Activated CD4-positive, alpha-beta T cell treated with anti-CD3 and anti-CD28 coated beads, Interleukin-2, amount 50 U/mL, for 24 hours (primary cell): ENCODE results near the gene MRPS7.

Source experiments
- DNase-seq, 2 donors: peaks; one replicate each; pipeline ENCODE4 v3.0.0-alpha.2; 2020; ENCODE audit warnings: low read depth in 1 of 2, low spot score in 1 of 2

MRPS7 gene

DNA sequence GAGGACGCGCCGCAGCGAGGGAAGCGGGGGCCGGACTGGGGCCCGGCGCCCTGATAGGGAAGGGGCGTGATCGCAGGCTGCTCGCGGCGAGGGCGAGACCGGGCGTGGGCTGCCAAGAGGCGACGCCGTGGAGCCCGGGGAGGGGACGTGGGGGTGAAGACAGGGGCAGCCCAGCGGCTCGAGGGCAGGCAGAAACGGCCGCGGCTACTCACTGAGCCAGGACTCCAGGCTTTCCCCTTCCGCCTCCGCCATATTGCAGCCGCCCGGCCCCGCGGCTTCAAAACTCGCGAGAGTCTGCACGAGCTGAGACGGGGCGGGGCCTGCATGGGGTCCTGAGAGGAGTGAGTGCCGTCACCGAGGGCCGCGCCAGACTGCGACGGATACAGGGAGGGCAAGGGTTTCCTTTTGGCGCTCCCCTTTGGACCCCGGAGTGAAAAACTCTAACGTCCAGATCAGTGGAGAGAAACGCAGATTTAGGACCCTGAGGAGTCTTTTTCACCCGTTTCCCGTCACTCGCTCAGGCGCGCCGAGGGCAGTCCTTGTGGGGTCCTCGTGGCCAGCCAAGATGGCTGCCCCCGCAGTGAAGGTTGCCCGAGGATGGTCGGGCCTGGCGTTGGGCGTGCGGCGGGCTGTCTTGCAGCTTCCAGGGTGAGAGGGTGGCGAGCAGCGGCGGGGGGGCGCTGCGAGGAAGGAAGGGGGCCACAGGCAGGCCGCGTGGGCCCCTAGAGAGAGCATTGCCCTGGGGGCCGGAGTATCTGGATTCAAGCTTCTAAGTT, at the start of gene MRPS7, which contains the start of gene GGA3:
Gene MRPS7, plus strand, starts transcription at position 544 of the 776 bp plus-strand sequence. Its CDS starts 22 bp downstream, at position 566.
Gene GGA3, minus strand, starts transcription at position 271 of the 776 bp plus-strand sequence. Its CDS starts 19 bp downstream, at position 252.
- DNase-seq: peak; percentile 90 to 96

DNA sequence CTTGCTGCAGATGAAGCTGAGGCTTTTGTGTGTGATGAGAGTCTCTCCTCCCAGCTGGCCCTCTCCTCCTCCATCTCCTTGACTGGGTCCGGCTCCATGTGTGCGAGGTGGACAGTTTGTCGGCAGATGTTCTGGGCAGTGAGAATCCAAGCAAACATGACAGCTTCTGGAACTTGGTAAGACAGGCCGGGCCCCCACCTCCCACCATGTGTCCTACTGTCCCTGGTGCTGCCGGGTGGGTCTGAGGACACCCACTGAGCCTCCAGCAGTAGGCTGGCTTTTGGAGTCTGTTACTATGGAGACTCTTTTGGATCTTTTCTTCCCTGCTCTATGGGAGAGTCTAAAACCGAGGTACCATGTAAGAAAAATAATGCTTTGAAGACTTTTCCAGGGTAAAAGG, 43.5 kb upstream of the MRPS7 start:
- DNase-seq: no peak

DNA sequence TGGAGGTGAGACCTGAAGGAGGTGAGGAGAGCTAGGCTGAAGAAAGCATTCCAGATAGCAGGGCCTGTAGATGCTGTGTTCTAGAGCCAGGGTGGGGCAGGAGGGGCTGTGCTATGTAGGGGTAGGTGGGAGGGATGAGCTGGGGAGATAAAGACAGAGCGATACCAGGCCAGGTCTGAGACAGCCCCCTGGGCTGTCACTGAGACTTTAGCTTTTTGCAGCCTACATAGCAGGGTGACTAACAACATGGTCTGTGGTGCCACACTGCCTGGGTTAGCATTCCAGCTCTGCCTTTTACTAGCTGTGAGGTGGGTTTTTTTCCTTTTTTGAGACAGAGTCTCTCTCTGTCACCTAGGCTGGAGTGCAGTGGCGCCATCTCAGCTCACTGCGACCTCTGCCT, 41.9 kb upstream of the MRPS7 start:
- DNase-seq: no peak

DNA sequence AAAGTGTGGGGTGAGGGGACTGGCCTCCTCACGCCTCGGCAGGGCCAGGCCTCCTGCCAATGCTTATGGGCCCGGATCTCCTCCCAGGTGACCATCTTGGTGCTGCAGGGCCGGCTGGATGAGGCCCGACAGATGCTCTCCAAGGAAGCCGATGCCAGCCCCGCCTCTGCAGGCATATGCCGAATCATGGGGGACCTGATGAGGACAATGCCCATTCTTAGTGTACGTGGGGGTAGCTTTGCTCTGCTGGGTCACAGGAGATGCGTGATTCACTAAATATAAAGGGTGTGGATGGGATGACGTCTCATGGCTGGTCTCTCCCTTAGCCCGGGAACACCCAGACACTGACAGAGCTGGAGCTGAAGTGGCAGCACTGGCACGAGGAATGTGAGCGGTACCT, 36.7 kb upstream of the MRPS7 start:
- DNase-seq: no peak

DNA sequence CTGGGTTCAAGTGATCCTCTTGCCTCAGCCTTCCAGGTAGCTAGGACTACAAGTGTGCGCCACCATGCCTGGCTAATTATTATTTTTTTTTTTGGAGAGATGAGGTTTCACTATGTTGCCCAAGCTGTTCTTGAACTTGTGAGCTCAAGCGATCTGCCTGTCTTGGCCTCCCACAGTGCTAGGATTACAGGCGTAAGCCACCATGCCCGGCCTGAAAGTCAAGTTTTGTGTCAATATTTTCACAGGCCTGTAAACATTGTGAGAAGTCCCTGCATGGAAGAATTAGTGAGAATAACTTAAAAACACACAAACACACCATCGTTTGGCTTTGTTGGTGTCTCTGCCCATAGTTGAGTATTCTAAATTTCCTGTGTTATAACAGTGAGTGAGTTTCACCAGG, 34.0 kb upstream of the MRPS7 start:
- no peak for DNase-seq

DNA sequence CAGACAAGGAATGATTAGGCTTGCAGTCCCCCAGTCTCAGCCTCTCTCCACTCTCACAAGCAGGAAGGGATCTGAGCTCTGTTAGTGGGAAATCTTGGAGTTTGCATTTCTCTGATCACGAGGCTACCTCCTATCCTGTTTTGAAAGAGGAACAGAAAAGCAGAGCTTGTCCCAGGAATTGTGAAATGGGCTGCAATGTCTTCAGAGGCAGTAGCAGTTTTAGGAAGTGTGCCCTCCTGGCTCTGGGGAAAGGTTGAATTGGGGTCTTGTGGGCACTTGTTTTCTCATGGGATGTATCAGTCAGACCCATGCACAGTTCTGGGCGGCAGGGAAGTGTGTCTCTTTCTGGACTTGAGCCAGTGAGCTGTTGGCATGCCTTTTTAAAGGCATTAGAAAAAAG, 33.4 kb upstream of the MRPS7 start:
- DNase-seq: no peak

DNA sequence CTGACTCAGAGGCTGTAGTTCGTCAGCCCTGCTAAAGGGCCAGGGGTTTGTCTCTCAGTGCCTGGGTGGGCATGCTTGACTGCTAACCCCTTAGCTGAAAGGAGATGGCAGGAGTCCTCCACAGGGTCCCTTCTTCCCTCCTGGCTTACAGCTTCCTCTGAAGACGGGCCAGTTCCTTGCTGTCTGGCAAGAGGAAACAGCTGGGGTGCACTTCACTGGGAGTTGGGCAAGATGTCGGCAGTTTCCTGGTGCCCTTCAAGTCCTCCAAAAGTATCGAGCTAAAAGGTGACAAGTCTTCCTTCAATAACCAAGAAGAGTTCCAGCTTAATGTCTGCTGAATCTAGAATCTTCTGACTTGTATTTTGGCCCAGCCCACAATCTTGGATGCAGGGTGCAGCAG, 32.8 kb upstream of the MRPS7 start:
- no peak for DNase-seq

DNA sequence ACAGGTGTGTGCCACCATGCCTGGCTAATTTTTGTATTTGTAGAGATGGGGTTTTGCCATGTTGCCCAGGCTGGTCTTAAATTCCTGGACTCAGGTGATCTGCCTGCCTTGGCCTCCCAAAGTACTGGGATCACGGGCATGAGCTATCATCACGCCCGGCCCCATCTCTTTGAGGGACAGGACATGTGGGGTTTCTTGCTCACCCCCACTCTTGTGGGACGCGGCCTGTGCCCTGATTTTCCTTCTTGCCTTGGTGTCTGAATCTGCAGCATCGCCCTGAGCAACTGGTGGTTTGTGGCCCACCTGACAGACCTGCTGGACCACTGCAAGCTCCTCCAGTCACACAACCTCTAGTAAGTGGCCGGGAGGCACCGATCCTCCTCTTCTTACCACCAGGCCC, 30.6 kb upstream of the MRPS7 start:
- no peak for DNase-seq

DNA sequence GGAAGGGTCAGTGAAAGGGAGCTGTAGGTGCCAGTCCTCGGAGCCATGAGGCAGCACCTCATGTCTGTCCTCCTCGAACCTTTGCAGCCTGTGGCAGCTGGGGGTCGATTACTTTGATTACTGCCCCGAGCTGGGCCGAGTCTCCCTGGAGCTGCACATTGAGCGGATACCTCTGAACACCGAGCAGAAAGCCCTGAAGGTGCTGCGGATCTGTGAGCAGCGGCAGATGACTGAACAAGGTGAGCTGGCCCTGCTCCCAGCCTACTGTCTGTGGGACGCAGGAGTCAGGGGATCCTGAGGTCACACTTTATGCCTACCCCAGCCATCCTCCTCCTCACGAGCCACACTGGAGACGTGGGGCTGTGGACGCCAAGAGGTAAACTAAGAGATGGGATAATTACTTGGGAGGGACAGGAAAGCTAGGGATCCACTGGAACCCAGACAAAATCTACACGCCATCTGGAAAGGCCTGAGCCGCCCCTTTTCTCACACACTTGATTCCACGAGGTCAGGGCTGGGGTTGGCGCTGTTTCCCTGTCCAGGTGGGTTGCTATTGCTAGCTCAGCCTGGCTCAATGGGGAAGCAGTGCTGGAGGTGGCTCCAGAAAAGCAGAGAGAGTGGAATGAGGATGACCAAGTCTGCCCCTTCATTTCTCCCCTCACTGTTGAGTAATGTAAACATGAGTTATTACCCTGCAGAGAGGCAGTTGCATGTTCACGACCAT, 29.8 kb upstream of the MRPS7 start:
- no peak for DNase-seq

DNA sequence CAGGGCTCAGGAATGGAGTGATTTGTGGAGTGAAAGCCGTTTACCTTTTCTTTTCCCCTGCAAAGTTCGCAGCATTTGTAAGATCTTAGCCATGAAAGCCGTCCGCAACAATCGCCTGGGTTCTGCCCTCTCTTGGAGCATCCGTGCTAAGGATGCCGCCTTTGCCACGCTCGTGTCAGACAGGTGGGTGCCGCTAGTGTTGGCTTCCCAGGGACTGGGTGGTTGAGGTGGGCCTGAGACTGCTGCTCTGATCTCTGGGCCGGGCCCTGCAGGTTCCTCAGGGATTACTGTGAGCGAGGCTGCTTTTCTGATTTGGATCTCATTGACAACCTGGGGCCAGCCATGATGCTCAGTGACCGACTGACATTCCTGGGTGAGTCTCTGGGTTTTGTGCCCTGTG, 28.9 kb upstream of the MRPS7 start:
- DNase-seq: no peak

DNA sequence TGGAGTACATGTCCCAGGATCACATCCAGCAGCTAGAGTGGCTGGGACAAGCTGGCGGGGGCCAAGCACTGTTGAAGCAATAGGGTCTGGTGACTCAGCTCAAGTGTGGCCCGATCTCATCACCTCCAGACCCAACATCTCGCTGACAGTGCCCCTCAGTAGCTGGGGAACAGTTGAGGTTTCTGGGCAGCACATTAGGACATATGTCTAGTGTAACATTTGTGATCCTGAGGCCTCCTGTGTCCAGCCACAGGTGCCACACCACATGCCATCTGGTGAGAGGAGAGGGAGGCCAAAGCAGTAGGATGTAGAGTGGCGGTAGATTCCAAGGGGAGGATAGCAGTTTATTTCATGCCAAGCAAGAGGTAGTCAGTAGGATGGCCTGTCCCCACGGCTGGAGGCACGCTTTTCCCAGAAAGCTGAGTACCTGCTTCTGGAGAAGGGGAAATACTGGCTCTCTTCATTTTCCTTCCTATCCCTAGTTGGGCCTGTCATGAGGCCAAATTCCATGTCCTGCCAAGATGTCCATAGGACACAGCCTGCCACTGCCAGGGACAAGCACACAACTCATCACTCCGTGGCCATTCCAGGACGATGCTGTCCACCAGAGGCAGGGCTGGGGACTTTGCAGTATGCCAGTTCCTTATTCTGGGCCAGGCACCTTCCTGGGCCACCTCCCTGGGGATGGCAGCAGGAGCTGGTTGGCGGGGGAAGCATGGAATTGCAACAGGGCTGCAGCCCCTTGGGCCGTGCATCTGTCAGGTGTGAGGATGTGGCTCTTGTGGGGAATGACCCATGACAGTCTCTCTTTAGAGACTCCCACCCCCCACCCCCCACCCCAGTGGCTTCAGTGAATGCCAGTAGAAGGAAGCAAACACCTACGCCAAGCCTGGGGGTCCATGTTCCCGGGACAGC, 24.3 kb upstream of the MRPS7 start:
- no peak for DNase-seq

DNA sequence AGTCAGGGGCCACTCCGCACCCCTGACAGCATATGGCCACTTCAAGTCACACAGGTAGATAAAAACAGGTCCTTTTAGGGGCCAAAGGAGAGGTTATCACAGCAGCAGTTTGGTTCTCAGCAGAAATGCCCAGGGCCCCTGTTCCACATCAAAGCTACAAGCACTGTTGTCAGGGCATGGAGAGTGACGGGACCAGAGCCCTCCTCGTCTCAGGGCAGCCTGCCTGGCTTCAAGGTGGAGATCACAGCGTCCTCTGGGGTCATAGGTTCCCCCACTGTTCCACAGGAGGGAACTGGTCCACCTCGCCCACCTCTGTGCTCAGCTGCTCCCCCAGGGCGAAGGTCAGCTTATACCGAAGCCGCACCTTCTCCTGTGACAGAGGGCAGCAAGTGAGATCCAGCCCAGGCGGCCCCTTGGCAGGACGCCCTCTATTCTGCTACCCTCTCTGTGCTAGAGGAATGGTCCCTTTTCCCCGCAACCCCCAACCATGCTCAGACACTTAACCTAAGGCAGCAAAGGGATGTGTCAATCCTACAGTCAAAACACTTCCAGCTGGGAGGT, 23.6 kb upstream of the MRPS7 start:
- no peak for DNase-seq

DNA sequence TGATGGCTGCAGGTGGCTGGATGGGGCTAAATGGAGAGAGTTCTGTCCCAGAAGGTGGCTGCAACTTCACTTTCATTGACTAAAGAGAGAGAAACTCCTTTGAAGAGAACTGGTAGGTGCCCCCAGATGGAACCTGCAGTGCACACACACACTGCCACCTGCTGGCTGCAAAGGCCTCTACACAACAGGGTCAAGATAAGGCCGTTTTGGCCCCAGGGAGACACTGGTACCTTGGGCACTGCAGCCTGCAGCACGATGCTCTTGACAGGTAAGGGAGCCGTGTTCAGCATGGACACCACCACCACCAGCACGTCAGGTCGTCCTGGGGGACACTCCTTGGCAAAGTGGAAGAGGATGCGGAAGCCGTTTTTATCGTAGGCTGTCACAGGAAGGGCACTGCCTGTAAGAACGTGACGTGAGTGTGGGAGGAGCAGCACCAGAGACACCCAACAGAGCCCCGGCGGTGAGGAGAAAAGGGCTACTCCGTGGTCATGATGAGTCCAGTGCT, 22.9 kb upstream of the MRPS7 start:
- DNase-seq: peak; percentile 41 to 53

DNA sequence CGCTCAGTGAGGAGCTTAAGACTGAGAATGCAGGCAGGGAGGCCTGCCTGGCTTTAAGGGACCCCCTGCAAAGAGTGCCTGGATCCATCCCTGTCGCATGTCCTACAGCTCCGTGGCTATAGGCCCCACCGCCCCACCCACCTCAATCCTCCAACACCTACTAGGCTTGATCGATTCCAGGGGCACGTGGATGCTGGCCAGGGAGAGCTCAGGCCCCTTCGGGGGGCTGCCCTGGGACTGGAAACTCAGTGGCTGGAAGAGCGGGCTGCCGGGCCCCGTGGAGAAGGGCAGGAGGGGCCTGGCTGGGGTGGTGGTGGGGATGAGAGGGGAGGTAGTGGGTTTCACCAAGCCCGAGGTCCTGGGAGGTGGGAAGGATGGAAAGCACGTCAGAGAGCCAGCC, 22.5 kb upstream of the MRPS7 start:
- DNase-seq: no peak

DNA sequence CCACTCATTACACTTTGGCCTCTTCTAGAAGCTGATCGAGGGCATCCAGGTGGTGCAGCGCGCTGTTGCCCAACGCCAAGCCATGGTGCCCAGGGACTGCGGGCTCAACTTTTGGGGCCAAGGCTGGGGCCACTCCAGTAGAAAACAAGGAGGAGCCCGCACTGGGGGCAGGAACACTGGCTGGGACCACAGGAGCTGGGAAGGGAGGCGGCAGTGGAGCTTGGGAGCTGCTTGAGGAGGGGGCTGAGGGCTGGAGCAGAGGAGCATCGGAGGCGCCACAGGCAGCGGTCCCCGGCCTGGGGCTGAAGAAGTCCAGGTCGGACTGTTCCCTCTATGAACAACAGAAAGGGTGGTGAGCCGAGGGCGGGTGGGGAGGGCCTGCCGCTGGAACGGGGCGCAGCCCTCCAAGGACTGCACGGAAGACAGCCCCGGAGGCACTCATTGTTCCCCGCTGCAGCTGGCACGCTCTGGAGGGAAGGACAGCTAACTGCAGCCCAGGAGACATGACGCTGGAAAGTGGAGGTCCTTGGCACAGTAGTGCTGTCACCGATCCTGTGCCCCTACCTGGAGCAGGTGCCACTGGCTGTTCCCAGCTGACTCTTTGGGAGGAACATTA, 21.8 kb upstream of the MRPS7 start:
- no peak for DNase-seq

DNA sequence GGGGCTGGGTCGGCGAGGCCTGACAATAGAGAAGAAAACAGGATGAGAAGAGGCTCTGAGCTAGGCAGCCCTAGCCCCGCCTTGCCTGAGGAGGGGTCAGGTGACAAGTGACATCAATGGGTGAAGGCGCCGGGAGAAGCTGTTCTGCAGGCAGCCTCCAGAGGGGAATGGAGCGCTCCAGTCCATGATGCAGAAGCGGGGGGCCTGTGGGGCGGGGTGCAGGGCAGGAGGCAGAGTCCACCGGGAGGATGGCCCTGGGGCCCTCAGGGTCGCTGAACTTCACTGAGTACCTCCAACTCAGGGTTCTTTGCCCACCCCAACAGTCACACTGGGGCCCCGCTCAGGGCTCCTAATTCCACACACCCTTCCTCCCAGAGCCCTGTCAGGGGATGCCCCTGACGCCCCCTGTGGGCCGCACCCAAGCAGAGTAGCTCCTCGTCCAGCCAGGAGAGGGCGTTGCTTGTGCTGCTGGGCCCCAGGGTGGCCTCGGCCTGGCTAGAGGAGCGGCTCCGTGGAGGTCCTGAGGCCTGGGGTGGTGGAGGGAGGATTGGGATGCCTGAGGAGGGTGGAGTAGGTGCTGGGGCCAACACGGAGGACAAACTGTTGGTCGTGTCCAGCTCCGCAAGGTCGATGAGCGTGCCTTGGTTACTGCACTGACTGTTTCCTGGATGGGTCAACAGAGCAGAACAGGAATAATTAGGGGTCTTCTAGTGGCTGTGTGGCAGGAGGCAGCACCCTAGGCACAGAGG, 21.1 kb upstream of the MRPS7 start:
- DNase-seq: no peak

DNA sequence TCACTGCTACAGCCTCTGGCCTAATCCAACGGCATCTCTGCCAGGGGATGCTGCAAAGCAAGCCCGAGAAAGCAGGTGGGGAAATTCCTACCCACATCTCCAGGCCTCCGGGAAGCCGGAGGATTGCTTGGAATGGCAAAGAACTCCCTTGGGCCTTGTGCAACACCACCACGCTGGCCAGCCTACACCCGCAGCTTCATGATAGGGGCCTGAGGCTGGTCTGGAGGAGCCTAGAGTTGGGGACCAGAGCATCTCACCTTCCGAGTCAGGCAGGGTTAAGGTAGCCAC, 20.6 kb upstream of the MRPS7 start:
- DNase-seq: no peak

DNA sequence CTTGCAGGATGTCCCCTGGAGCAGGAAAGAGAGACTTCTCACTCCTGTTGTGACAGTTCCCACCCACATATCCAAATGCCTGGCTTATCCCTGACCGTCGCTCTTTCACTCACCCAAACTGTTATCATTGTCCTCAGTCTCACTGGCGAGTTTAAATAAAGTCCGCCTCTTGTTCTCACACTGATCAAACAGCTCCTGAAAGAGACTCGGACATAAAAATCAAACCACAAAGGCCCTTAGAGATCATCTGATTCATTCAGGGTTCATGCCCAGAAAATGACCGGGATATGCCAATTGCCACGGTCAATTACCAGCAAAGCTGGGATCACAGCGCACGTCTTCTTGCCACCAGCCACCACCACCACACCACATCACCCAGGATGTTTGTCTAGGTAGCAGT, 20.2 kb upstream of the MRPS7 start:
- DNase-seq: no peak

DNA sequence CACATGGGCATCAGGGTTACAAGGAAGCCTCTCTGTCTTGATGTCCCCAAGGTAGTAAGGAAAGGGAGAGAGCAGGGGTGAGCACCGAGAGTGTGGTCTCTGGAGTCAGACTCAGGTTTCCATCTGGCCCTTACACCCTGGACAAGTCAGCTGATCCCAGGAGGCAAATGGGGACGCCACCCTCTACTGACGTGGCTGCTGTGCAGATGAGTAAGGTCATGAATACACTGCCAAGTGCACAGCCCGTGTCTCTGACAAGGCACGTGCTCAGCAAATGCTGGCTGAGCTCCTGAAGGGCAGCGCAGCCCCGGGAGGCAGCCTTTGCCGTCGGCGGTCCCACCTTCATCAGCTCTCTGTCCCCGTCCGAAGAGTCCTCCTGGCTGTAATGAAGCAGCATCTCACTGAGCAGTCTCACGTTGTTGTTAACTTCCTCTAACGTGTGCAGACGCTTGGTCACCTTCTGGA, 19.7 kb upstream of the MRPS7 start:
- no peak for DNase-seq

DNA sequence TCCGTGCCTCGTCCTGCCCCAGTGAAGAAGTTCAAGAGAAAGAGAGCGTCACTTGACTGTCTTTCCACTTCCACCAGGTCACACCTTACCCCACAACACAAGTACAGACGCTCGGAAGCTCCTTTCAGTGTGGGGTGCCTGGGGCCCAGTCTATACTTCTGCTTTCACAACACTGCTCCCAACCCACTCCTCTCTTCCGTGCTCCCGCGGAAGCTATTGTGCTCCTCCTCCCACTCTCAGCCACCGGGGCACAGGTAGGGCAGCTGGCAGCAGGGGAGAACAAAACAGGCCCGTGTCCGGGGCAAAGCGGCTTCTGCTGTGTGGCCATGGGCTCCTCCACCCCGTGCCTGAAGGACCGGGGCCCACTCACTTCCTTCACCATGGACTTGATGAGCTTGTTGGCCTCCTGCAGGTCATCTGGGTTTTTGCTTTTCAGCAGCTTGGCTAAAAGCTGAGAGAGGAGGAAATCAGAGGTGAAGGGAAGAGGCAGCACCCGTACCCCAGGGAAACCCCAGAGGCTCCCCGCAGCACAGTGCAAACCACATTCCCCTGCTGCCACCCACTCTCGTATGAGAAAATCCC, 19.1 kb upstream of the MRPS7 start:
- DNase-seq: no peak
